CD4-positive, alpha-beta T cell treated with Interleukin-12 subunit alpha and Interleukin-12 subunit beta, for 1 hour (primary cell): ENCODE results near the gene NKD2.
"Not testable (repeated sequence)": the region's sequence is repeated elsewhere in the genome, so short reads cannot be mapped to it uniquely, and the experiment has no call there.

ENCODE experiments used
- DNase-seq: peaks from one replicate; pipeline ENCODE4 v3.0.0-alpha.2; 2020

Gene NKD2

GRCh38 chr5:1059884-1060263 is 51.3 kb downstream of the NKD2 start:
- DNase-seq = no peak

GRCh38 chr5:1060535-1060981 is 52.0 kb downstream of the NKD2 start:
- DNase-seq = no peak

DNA sequence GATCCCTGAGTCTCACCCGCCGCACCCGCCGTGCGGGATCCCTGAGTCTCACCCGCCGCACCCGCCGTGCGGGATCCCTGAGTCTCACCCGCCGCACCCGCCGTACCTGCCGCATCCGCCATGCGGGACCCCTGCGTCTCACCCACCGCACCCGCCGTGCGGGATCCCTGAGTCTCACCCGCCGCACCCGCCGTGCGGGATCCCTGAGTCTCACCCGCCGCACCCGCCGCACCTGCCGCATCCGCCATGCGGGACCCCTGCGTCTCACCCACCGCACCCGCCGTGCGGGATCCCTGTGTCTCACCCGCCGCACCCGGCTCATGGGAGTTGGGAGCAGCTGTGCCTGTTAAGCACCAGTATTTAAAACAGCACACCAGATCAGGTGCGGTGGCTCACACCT is 52.7 kb downstream of the NKD2 start:
- DNase-seq = not testable (repeated sequence)

DNA sequence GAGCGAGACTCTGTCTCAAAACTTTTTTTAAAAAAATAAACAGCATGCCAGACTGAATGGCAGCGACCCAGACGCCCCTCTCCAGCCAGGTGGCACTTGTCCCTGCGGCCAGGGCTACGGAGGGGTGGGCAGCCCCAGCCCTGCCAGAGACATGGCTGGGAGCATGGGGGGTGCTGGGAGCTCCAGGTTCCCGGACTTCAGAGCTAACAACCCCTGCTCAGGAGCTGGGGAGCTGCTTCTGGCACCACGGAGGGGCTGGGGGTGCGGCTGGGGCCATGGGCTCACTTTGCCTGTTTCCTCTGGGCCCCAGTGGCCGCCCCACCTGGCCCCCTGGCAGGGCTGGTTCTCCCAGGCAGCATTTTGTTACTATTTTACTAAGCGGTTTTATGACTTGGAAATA is 53.3 kb downstream of the NKD2 start:
- no peak for DNase-seq

DNA sequence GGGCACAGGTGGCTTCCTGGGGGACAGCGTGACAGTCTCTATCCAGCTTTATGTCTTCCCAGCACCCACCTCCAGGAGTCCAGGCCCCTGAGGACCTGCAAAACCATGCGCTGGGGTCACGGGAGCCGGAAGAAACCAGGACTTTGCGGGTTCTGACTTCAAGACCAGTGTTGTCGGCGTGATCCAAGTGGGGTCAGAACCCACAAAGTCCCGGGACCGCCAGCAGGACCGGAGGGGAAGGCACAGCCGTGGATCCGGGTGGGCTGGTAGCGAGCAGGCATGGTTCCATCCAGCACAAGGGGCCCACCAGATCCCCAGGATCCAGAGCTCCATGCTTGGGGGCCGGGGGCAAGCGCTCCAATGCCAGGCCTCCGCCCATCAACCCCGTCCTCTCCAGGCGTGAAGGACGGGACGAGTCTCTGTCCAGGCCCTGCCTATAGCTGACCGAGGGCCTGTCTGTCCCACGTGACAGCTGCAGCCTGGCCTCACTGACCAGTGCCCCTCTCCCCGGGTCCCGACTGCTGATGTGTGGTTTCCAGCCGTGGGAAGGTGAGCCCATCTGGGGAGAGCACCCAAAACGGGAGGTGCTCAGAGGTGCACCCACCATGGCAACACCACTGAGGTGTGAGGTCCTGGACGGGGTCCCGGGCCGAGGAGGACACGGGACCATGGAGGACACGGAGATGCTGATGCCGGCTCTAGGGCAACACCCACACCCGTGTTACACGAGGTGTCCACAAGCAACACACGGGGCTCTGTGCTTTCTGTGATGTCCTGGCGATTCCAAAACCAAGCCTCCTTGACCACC is 54.4 kb downstream of the NKD2 start:
- no peak for DNase-seq

DNA sequence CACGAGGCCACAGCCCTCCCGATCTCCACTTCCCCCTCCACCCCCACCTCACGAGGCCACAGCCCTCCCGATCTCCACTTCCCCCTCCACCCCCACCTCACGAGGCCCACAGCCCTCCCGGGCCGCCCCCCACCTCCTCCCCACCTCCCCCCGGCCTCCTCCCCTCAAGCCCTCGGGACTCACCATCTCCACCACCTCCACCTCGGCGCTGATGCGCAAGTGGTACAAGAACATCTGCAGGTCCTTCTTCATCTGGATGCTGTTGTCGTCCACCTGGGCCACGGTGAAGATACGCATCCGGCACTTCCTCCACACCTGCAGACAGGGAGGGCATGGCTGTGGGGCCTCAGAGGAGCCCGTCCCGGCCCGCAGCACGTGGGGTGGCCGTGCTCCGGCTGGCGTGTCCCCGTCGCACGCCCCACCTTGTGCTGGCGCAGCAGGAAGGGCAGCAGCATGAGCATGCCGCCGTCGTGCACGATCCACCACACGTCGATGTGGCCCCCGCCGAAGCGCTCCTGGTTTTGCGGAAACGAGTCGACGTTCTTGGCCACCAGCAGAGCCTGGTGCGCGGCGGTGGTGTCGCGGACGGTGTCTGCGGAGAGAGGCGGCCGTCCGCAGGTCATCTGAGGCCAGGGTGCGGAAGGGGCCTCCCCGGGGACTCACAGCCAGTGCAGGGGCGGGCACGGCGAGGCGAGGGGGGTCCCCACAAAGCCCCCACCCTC is 55.2 kb downstream of the NKD2 start:
- no peak for DNase-seq

GRCh38 chr5:1064383-1065142 is 56.0 kb downstream of the NKD2 start:
- no peak for DNase-seq

- DNase-seq = no peak
Measured at GRCh38 chr5:1065143-1065750, 56.6 kb downstream of the NKD2 start.

GRCh38 chr5:1065891-1066650 is 57.5 kb downstream of the NKD2 start:
- no peak for DNase-seq

DNA sequence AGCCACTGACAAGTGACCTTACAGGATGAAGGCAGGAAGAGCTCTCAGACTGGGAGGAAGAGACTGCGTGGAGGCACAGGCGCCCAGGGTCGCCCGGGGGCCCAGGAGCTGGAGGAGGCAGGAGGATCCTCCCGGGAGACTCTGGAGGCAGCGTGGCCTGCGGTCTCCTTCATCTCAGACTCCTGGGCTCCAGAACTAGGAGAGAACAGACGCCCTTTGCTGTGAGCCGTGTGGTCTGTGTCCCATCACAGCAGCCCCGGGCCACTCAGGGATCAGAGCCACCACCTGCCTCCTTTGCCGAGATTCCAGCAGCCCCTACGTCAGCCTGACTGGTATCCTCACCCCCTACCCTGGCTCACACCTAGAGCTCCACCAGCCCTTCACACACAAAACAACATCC is 58.1 kb downstream of the NKD2 start:
- DNase-seq = no peak

DNA sequence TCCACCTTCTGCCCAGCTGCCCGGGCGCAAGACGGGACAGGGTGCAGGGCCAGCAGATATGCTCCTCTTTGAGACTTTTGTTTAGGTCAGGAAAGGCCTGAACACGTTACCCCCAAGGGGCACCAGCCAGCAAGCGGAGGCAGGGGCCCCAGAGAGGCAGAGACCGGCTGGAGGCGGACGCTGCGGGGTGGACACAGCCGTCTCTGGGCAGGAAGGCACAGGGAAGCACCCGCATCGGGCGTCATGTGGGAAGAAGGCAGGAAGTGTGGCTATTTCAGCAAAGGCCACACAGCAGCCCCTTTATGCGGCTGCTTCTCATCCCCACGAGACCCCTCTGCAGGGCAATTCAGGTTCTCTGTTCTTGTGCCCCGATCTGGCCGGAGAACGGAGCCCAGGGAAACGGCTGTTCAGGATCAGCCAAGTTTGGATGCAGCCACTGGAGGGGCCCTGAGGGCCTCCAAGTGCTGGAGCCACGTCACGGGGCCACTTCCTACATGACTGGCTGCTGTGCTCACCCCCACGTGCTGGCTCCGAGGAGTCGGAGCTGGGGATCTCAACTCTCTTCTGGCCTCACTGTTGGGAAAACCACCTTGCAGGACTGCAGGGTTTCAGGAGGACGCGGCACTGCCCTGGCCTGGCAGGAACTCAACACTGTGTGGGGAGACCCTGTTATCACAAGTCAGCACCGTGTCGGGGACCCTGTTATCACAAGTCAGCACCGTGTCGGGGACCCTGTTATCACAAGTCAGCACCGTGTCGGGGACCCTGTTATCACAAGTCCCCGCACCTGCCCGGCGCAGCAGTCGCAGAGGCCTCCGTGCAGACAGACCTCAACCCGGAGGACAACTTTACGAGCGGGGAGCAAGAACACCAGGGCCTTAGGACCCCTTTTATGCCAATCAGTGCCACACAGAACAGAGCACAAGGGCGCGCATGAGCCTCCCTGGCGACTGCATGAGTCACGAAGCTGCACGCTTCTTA is 58.8 kb downstream of the NKD2 start:
- no peak for DNase-seq

DNA sequence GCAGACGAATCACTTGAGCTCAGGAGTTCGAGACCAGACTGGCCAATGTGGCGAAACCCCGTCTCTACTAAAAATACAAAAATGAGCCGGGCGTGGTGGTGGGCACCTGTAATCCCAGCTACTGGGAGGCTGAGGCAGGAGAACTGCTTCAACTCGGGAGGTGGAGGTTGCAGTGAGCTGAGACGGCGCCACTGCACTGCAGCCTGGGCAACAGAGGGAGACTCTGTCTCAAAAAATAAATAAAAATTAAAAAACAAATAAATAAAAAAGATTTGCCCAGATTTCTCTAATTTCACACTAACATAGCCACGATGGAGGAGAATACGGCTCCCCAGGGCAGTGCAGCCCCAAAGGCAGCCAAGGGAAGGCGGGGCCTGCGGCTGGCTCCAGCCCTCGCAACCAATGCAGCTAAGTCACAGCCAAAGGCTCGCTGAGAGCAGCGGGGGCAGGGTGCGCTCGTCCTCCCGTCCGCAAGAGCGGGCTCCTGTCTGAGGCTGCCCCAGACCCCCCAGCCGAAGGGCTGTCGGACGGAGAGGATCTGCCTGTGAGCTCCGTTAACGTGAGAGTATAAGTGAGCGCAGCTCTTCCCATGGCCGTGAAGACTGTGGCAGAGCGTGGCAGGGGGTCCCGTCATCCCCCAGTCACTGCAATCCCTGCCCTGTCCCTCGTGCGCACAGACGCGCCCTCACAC is 59.7 kb downstream of the NKD2 start:
- no peak for DNase-seq

GRCh38 chr5:1068895-1069719 is 60.5 kb downstream of the NKD2 start:
- DNase-seq = no peak

- DNase-seq = no peak
Measured at GRCh38 chr5:1069720-1070088, 61.1 kb downstream of the NKD2 start.

DNA sequence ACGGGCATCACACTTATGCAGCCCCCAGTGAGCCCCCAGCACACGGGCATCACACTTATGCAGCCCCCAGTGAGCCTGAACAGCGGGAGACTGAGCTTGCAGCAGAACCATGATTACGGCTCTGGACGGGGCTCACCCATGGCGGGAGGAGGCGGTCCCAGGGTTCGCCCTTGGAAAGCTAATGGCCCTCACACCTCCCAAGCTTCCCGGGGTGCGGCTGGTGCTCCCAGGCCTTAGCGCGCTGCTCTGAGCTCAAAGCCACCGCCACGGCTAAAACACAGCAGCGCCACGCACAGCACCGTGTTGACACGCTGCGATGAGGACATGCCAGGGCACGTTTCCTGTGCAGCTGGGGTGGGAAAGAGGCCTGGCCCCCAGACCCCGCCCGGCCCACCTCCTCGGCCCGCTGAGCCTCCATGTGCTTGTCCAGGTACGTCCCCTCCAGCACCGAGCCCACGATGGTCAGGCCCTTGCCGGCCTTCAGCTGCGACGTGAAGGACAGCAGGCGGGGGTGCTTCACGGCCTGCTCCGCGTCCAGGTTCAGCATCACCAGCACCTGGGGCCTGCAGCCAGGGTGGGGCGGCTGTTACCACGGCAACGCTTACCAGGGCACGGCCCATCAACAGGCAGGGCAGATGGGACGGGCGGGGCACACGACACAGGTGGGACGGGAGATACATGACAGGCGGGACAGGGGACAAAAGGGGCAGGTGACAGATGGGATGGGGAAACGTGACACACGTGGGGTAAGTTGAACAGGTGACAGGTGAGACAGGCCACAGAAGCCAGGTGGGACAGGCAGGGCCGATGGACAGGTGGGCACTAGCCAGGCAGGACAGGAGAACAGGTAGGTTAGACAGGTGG is 64.9 kb downstream of the NKD2 start:
- no peak for DNase-seq

DNA sequence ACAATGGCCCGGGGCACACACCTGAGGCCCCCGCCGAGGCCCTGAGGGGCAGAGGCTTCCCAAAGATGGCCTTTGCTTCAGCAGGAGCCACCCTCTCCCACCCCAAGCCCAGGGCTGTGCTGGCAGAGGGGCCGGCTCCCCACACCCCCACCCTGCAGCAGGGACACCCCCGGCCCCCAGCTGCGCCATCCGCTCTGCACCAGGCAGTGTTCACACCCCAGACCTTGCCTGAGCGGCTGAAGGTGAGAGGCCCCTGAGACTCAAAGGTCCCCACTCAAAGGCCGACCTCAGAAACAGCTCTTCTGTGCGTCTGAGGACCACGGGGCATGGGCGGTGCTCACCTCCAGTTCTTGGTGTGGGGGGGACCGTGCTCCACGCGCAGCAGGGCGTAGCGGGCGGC is 65.6 kb downstream of the NKD2 start:
- DNase-seq = no peak

DNA sequence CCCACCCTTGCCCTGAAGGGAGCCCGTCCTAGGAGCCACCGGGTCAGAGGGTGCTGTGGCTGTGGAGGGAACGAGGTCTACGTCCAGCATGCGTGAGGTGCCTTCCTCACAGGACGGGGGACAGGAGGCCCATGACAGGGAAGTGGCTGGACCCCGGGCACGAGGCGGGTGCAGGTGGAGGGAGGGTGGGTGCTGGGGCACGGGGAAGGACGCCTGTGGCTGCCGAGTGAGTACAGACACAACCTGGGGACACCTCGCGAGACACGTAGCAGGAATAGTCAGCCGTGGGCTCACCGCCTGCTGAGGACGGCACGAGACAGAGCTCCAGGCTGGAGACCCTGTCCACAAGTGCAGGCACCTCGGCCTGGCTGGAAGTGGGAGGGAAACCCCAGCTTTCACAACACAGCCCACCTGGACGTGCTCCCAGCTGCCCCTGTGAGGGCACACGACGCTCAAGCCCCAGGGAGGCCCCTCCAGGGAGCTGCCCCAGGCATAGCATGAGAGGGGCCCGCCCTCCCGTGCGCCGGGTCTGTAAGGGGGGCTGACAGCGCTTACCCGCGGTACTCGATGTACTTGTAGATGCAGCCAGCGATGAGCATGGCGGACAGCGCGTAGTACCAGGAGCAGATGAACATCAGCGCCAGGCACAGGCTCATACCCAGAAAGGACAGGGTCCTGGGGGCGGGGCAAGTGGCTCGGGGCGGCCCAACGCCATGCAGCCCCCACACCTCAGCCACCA is 66.4 kb downstream of the NKD2 start:
- no peak for DNase-seq

DNA sequence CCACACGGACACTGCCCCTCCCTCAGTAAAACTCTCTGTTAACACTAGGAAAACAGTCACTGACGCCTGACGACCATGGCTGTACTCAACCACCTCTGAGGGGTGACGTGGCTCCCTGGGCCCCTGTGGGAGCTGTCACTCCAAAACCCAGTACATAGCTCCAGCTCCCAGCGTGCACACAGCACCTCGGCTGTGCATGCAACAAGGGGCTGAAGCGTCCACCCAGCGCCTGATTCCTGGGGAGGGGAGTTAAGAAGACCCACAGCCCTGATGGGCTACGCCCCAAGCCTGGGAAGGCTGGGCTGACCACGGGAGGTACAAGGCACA is 66.9 kb downstream of the NKD2 start:
- DNase-seq = no peak
